Right ventricle myocardium superior (tissue), 1 donor: ENCODE results near the gene TBL2. TPM values are rescaled to one million over a fixed set of nuclear protein-coding genes. Genes with fewer than 3 reads are reported as not detected.
"Not testable (repeated sequence)": the region's sequence is repeated elsewhere in the genome, so short reads cannot be mapped to it uniquely, and the experiment has no call there.

Source experiments
- ATAC-seq: fragments of 200-7000 bp; cut with Tn5 transposase; one replicate; pipeline ENCODE4 v1.9.1; 2020; ENCODE audit warnings: mild to moderate bottlenecking; ENCODE audit not compliant: poor library complexity
- DNase-seq: peaks from one replicate; pipeline ENCODE4 v3.0.0-alpha.2; 2020
- intact Hi-C: fragments of 100-400 bp; cut with DNase I; formaldehyde crosslinking; loops from one replicate; pipeline ENCODE4 v1.11.2; 2022
- total RNA-seq: library from RNA; stranded (reverse); fragmentation: NEBNext Ultra II Directional; extraction: Animal tissue kit (Norgen Biotek cat#: 25700); gene quantifications from one replicate; pipeline ENCODE4 v1.2.1, GENCODE V29; 2021
- donor health status: DM: no; HTN: yes; CAD: no; lungs with severe emphysema.

TBL2 gene
- total RNA-seq, 1 donor from 2014 or later, result 10.6 TPM

DNA sequence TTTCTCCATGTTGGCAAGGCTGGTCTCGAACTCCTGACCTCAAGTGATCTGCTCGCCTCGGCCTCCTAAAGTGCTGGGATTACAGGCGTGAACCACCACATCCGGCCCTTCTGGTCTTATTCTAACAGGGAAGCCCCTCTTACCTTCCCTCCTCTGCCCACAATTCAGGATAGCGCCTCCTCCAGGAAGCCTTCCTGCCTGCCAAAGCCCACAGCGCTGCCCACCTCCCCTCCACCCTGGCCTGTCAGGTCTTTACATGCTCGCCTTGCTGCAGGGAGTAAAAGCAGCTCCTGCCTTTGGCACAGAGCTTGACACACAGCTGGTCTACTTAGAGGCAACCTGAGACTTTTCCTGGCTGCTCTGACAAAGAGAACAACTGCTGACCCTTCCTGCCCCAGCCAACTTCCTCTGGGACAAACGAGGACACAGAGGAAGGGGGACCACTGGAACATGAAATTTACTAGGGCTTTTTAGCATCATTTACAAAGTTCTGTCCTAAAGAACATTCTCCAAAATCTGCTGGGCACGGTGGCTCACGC is 32.7 kb upstream of the TBL2 start:
- ATAC-seq (no peak), DNase-seq (no peak)
- intact Hi-C loops, result no loop called here

DNA sequence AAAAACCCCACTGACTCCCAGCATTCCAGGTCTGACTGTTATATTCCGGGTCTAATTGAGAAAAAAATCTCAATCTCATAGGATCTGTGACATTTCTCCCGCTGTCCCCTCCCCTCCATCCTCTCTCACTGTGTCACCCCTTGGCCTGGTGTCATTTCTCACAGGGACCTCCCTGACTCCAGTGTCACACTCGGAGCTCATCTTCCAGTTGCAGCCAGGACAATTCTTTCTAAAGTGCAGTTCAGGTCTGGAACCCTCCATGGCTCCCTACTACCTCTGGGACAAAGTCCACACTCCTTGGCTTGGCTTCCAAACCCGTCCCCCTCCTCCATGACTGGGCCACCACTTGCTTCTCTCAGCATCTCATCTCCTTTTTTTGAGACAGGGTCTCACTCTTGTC is 31.7 kb upstream of the TBL2 start:
- ATAC-seq (no peak), DNase-seq (no peak)
- intact Hi-C loops, result no loop called here

DNA sequence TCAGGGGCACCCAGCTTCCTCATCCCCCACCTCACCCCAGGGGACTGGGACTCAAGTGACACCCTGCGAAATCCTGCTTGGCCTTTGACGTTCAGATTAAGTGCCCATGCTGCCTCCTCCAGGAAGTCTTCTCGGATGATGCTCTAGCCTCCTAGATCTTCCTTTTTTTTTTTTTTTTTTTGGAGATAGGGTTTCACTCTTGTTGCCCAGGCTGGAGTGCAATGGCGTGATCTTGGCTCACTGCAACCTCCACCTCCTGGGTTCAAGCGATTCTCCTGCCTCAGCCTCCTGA is 29.3 kb upstream of the TBL2 start:
- intact Hi-C loops, result loop anchor here (2.0 to 10.0 kb wide), 2 partner anchors 117 to 247 kb away; no protein-coding TSS in a partner anchor
- not testable (repeated sequence) for ATAC-seq, DNase-seq

DNA sequence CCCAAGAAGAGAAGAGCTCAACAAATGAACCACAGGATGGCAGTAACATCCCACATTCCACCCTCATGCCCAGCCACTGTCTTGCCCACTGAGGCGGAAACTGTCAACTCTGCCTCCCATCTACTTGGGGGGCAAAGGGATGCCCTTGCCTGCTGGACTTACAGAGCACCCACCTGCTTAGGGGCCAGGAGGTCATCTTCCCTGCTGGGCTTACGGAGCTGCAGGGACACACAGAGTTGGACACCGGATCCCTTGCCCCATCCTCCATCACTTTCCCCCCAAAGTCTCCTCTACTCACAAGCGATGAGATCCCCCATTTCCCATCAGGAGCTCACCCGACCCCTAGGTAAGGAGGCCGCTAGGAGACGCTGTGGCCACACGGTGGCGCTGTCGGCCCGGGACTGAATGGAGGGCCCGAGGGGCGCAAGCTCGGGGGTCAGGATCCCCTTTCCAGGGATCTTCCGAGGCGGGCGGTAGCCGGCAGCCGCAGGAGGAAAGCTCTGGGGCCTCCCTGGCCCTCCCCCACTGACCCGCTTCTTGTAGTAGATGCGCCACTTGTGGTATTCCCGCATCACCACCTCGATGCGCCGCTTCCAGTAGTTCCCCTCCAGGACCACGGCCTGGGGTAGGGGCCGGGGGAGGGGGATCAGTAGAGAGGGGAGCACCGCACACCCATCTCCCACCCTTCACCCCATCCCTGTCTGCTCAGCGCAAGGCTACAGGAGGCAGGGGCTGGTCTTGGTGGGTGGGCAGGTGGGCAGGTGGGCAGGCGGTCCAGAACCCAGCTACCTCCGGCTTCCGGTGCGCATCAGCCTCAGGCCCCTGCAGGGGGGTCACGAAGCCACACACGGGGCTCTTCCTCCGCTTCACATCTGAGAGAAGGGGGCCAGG is 28.7 kb upstream of the TBL2 start:
- peak; percentile 69 for DNase-seq
- intact Hi-C loops, result loop anchor here (2.0 to 10.0 kb wide), 2 partner anchors 118 to 248 kb away; no protein-coding TSS in a partner anchor
- peak; percentile 76 for ATAC-seq

DNA sequence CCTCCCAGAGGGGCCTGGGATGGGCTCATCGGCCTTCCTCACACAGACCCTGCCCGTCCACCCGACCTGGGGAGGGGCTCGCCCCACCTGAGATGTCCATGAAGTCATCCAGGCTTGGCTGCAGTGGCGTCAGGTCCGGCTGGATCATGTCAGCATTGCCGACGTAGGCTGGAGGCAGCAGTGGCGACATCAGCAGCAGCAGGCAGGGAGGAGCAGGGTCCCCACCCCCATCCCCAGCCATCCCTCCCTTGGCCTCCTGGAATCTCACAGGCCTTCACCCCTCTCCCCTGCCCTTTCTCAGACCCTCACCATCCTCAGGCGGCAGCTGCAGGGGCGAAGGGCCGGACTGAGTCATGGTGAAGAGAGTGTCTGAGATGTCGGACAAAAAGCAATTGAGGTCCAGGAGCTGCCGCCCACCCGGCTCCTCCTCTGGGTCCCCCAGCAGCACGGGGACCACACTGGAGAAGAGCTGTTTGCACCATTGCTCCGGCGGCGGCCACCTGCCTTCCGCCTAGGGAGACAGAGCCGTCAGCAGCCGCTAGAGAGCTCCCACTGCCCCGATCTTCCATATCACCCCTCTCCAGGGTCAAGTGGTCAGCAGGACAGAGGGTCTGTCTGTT is 27.3 kb upstream of the TBL2 start:
- no peak for DNase-seq
- ATAC-seq, result no peak
- intact Hi-C loops, result loop anchor here (2.0 to 10.0 kb wide), 2 partner anchors 119 to 249 kb away; no protein-coding TSS in a partner anchor

DNA sequence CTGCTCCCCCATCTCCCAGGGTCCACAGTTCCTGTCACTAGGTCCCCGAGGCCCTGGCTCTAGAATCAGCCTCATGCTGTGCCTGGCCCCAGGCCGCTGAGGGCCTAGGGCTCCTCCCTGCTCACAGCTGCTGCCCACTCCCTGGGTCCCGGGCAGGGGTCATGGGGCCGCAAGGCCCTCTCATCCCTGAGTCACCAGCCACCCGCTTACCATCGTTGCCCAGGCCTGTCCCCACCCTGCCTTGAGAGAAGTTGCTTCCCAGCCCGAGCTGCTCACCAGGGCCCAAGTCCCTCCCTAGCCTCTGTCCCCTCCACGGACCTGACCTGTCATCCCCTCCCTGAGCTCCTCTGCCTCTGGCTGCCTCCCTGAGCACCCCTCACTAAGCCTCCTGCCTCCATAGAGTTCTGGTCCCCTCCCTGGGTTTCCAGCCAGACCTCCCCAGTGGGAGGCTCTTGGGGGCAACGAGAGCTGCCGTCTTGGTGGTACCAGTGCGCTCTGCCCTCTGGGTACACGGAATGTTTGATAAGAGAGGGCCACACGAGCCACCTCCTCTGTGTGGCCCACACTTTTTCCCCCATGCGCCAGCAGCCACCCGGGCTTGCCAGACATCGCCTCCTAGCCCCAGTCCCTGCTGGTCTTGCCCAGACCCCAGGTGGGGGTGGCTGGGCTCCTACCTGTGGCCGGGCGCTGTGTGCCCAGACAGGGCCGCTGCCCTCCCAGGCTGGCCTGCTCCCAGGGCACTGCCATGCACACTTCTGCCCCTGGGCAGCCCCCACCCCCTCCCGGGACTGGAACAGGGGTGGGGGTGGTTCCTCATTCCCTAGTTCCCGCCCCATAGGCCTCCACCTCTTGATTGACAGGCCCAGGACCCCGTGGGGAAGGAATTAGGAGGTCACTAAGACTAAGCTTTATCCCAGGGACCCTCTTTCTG is 24.6 kb upstream of the TBL2 start:
- no peak for ATAC-seq
- DNase-seq, result no peak
- intact Hi-C loops, result loop anchor here (10.0 kb wide), 1 partner anchor 252 kb away; no protein-coding TSS in a partner anchor

DNA sequence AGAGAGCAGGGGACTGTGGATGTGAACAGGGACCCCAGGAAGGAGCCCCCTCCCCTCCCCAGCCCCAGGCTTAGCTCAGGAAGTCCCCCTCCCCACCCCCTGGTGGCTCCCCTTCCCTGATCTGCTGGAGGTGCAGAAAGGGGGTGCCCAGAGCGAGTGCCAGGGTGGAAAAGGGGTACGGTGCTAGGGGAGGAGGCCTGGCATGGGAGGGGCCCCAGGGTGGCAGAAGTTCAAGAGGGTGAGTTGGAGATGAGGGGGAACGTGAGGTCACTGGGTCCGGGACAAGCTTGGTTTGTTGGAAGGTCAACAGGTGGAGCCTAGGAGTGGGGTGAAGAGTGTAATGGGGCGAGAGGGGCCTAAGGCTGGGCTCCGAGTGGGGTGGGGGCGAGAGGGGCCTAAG is 21.5 kb upstream of the TBL2 start:
- DNase-seq, result no peak
- intact Hi-C loops, result loop anchor here (10.0 kb wide), 1 partner anchor 255 kb away; no protein-coding TSS in a partner anchor
- no peak for ATAC-seq

DNA sequence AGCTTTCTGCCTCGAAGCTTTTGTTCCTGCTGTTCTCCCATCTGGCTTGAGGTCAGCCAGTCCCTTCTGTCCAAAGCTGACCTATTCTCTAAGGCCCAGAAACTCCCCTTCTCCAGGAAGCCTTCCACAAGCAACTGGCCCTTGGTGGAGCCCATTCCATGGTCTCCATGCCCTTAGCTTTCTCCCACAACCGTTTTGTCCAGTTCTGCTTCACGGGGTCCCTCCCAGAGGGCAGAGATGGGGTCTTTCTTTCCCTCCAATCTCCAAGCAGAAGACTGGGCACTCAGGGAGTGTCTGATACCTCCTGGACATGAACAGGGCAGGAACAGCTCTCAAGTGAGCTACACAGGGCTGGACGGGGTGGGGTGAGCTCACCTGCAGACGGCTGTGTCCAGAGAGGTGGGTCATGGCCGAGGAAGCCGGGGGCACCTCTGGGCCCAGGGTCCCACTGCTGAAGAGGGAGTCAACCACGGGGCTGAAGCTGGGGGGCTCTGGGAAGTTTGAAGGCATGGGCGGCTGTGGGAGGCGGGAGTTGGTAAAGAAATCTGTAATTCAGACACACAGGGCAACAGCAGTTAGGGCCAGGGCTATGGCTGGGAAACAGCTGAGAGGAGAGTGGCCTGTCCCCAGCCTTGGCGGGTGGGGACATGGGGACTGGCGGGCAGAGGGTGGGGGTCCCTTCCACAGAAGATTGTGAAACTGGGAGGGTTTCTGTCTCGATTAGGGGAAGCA is 20.9 kb upstream of the TBL2 start:
- DNase-seq (no peak), ATAC-seq (no peak)
- intact Hi-C loops, result no loop called here

DNA sequence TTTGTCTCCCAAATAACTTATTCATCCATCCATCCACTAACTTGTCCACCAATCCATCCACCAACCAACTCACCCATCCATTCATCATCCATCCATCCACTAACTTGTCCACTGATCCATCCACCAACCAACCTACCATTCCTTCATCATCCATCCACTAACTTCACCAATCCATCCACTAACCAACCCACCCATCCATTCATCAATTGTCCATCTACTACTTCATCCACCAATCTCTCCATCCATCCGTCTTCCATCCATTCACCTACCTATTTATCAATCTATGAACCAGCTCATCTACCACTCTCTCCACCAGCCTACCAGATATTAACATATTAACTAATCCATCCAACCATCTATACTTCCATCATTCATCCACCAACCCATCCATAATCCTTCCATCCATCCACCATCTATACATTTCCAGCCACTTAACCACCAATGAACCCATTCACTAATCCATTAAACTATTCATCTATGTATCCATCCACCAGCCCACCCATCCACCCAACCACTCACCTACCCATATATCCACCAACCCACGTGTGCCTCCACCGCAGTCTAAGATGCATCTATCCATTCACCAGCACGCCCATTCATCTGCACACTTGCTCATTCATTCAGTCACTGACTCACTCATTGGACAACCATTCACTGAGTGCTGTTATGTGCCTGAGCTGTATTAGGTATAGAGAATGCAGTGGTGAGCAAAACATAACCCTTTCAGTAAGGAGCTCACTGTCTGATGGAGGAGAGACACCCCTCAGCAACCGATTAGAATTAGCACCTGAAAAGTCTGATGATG is 19.8 kb upstream of the TBL2 start:
- DNase-seq, result no peak
- no peak for ATAC-seq
- intact Hi-C loops, result no loop called here

DNA sequence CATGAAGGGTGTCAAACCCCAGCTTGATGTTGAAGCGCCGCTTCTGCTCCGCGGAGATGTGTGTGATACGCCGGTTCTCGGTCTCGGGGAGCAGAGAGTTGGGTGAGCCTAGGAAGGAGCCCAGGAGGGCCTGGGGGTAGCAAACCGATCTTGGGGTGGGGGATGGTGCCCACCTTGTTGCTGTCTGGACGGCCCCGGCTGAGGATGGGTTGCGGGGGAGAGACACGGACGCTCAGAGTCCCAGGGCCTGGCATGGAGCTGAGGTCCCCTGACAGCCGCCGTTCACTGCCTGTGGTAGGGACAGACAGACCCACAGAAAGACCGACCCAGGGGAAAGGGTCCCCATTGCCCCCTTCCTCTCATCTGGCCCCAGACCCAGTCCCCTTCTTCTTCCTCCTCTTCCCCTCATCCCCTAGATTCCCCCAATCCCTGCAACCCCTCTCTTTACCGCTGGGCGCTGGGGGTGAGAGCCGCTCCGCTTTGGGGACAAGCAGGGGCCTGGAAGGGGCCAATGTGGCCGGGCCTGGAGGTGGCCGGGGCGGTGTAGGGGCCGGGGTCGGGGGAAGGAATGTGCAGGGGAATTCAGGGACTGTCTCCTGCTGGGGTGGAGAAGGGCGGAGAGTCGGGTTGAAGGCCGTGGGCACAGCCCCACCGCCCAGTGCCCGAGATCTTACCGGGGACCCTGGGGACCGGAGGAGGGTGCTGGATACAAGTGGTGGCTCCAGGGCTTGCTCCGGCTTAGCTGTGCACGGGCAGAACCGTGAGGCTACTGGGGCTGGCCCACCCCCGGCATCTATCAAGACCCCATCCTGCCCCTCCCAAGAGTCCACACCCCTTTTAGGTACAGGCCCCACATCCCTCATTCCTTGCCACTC is 18.0 kb upstream of the TBL2 start:
- ATAC-seq (no peak), DNase-seq (no peak)
- intact Hi-C loops, result no loop called here

DNA sequence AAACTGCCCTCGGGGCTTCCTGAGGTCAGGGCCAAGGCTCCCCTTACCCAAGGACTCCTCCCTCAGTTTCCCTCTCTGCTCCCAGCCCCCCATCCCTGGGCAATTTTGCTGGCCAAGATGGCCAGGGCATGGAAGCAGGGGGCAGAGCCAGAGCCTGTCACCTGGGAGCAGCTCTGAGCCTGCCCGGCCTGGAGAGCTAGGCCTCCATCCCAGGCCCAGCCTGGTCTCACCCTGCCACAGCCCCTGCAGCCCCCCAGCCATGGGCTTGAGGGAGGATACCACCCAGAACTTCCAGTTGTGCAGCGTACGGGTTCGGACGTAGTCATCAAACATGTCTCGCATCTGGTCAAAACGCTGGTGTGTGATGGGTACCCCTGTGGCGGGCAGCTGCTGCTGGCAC is 17.0 kb upstream of the TBL2 start:
- DNase-seq, result no peak
- no peak for ATAC-seq
- intact Hi-C loops, result no loop called here

DNA sequence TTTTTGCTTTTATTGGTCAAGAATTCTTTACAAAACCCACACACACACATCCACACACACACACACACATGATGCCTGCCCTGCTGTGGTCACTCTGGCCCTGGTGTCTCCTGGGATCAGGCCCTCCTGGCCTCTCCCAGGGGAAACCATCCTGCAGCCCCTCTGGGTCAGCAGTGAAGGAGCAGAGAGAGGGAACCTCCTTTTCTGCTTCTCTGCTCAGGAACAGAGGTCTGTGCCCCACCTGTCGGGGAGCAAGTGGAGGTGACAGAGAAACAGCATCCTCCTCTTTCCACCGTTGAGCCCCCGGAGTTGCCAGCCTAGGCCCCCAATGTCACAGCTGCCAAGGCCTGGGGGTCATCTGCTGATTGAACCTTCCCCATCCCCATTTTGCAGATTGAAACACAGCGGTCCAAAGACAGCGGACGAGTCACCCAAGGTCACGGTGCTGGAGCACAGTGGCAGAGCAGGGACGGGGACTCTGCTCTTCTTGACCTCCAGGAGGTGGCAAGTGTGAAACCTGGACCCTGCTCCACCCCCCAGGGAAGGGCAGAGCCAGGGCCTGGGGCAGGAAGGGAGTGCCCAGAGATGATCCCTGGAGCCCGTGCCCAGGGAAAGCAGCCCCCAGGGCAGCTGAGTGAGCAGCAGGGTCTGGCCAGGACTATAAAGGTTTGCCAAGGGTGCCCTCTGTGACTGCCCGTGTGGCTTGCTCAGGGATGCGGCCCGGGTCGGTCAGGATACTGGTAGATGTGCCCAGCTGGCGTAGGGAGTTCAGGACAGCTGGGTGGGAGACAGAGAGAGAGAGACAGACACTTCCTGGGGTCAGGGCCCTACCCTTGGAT is 15.0 kb upstream of the TBL2 start:
- ATAC-seq (no peak), DNase-seq (no peak)
- intact Hi-C loops, result no loop called here

DNA sequence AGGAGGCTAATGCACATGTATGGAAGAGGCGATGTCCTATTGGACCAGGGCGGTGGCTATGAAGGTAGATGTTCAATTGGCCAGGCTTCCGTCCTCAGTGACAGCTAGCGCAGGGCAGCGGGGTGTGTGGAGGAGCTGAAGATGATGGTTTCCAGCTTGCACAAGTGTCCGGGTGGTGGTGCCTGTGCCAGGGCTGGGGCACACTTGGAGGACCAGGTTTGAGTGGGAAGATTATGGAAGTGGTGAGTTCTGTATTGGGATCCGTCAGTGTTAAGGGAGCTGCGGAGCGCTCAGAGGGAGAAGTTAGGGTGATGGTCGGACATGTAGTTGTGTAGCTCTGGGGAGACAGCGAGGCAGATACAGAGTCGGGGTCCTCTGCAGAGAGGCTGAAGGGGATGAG is 8.5 kb upstream of the TBL2 start:
- intact Hi-C loops, result no loop called here
- ATAC-seq, result no peak
- no peak for DNase-seq

DNA sequence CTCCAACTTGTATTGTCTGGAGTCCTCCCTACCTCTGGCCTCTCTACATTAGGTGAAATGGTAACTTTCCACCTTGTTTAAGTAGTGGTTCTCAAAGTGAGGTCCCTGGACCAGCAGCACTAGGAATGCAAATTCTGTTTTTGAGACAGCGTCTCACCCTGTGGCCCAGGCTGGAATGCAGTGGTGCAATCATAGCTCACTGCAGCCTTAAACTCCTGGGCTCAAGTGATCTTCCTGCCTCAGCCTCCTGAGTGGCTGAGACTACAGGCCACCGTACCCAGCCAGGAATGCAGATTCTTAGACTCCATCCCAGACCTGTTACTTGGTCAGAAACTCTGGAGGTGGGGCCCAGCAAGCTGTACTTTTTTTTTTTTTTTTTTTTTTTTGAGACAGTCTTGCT is 6.8 kb upstream of the TBL2 start:
- ATAC-seq (no peak), DNase-seq (no peak)
- intact Hi-C loops, result no loop called here

DNA sequence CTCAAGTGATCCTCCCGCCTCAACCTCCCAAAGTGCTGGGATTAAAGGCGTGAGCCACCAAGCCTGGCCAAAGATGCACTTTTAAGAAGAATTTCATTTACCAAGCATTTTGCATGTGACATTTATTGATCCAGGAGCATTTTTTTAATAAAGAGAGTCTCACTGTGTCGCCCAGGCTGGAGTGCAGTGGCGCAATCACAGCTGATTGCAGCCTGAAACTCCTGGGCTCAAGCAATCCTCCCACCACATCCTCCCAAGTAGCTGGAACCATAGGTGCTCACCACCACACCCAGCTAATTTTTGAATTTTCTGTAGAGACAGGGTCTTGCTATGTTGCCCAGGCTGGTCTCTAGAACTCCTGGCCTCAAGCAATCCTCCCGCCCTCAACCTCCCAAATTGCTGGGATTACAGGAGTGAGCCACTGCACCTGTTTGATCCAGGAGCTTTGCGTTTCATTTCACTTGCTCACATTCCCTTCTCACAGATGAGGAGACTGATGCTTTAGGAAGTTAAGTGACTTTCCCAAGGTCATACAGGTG is 4.4 kb upstream of the TBL2 start:
- ATAC-seq (no peak), DNase-seq (no peak)
- intact Hi-C loops, result no loop called here
